Thymus (tissue), 11 donors: ENCODE measurements around the gene UBASH3B. TPM values are rescaled to one million over a fixed set of nuclear protein-coding genes. Genes with fewer than 3 reads are reported as not detected.

Source experiments
- DNase-seq, 9 donors: peaks; one replicate each; pipeline ENCODE4 v3.0.0-alpha.2; 2013; ENCODE audit warnings: low spot score in 9 of 9, low read depth in 6 of 9, missing footprints in 1 of 9
- H3K27ac ChIP-seq, 2 donors: one replicate each; pipeline ENCODE4 v1.5.1; 2013; ENCODE audit warnings: control low read depth in 1 of 2, low read depth in 1 of 2, low read length in 1 of 2, mild to moderate bottlenecking in 1 of 2, moderate library complexity in 1 of 2
- H3K27me3 ChIP-seq, 2 donors: one replicate each; pipeline ENCODE4 v1.5.1; 2013; ENCODE audit warnings: low read length in 1 of 2; ENCODE audit not compliant: control insufficient read depth in 2 of 2, insufficient read depth in 1 of 2
- H3K36me3 ChIP-seq, 2 donors: one replicate each; pipeline ENCODE4 v1.5.1; 2013; ENCODE audit warnings: low read length in 1 of 2, mild to moderate bottlenecking in 1 of 2, moderate library complexity in 1 of 2; ENCODE audit not compliant: control insufficient read depth in 2 of 2, insufficient read depth in 2 of 2
- H3K4me1 ChIP-seq, 2 donors: one replicate each; pipeline ENCODE4 v1.5.1; 2013; ENCODE audit warnings: low read length in 2 of 2; ENCODE audit not compliant: control insufficient read depth in 2 of 2, insufficient read depth in 2 of 2
- H3K4me3 ChIP-seq, 2 donors: one replicate each; pipeline ENCODE4 v1.5.1; 2013; ENCODE audit warnings: low read length in 2 of 2, control low read depth in 1 of 2, mild to moderate bottlenecking in 1 of 2
- H3K9me3 ChIP-seq, 2 donors: one replicate each; pipeline ENCODE4 v1.5.1; 2013; ENCODE audit warnings: low read length in 1 of 2, mild to moderate bottlenecking in 1 of 2; ENCODE audit not compliant: control insufficient read depth in 2 of 2, insufficient read depth in 1 of 2
- WGBS: extraction: QIAGEN DNeasy Blood & Tissue Kit; methylation state at CpG from one replicate; pipeline ENCODE4 v1.1.7; 2013; 5-methylcytosine and 5-hydroxymethylcytosine counted together
- polyA plus RNA-seq: library from polyadenylated mRNA; stranded (reverse); fragments of 200-250 nt; gene quantifications from one replicate; pipeline ENCODE4 v1.2.3, GENCODE V29; 2013
- total RNA-seq: library from RNA; stranded (reverse); fragments of 120-200 nt; gene quantifications from one replicate; pipeline ENCODE4 v1.2.4, GENCODE V29; 2013
- donor health status: healthy.

The UBASH3B gene
- total and polyA plus RNA-seq, 2 donors, result 11.2 to 14.8 TPM

- Histone ChIP-seq H3K4me1 (peaks cover 3 to 4% of the 10 kb centered on the region in 2 donors), H3K36me3 (no peaks in the 10 kb centered on the region), H3K9me3 (no peaks in the 10 kb centered on the region), H3K27me3 (no peaks in the 10 kb centered on the region), H3K4me3 (no peak overlapping the region), H3K27ac (no peak overlapping the region)
- WGBS, result 82% methylated on average over 4 of the region's 4 CpGs
- DNase-seq, result no peak
These were observed 13.0 kb upstream of the UBASH3B start for GRCh38 chr11:122642472-122642922.

GRCh38 chr11:122642971-122643370 is 12.6 kb upstream of the UBASH3B start:
- no peak overlapping the region for H3K27ac ChIP-seq
- no peak for DNase-seq
- H3K27me3 ChIP-seq, result no peaks in the 10 kb centered on the region
- H3K4me1 ChIP-seq, result no peaks in the 10 kb centered on the region
- H3K4me3 ChIP-seq, result no peak overlapping the region
- H3K36me3 ChIP-seq, result no peaks in the 10 kb centered on the region
- H3K9me3 ChIP-seq, result no peaks in the 10 kb centered on the region
- 89% methylated on average over 6 of the region's 6 CpGs for WGBS

GRCh38 chr11:122645847-122646246 is 9.7 kb upstream of the UBASH3B start:
- H3K4me1 ChIP-seq, result no peaks in the 10 kb centered on the region
- H3K27me3 ChIP-seq, result no peaks in the 10 kb centered on the region
- no peak overlapping the region for H3K27ac ChIP-seq
- no peak overlapping the region for H3K4me3 ChIP-seq
- H3K9me3 ChIP-seq, result no peaks in the 10 kb centered on the region
- no peak for DNase-seq
- 97% methylated on average over 5 of the region's 5 CpGs for WGBS
- H3K36me3 ChIP-seq, result no peaks in the 10 kb centered on the region

DNA sequence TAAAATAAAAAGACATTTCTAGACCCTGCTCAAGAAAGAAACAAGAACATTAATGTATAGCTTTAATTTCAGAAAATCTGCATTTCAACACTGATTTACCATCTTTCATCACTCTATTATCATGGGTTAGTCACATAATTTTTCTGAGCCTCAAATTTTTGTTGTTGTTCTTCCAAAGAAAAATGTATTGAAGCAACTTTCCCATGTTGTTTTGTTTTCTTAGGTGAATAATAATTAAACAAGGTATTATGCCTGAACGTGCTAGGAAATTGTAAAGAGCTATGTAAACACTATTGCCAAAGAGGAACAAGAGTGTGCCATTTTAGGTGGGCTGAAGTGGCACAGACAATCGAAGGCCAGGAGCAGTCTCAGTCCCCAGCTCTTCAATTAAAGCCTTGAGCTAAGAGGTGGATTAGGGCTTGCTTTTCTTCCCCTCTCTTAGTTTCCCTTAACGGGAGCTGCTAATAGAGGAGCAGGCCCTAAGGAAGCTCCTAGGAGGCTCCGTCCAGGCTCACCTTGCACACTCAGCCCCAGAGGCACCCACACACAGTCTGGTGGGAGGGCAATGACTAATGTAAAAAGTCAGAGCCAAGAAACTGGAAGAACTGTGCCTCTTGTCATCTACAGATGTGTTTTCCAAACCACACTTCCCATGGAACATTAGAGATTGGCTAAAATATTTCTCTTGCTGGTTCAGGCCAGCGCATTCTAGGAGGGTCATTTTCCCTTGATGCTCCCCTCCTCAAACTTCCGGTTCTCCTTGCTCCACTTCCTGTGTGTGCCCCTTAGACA is 8.8 kb upstream of the UBASH3B start:
- Histone ChIP-seq H3K4me3 (no peak overlapping the region), H3K27ac (no peak overlapping the region), H3K9me3 (no peaks in the 10 kb centered on the region), H3K36me3 (no peaks in the 10 kb centered on the region), H3K27me3 (no peaks in the 10 kb centered on the region), H3K4me1 (no peaks in the 10 kb centered on the region)
- DNase-seq, result no peak
- WGBS, result 85% methylated on average over 6 of the region's 6 CpGs

DNA sequence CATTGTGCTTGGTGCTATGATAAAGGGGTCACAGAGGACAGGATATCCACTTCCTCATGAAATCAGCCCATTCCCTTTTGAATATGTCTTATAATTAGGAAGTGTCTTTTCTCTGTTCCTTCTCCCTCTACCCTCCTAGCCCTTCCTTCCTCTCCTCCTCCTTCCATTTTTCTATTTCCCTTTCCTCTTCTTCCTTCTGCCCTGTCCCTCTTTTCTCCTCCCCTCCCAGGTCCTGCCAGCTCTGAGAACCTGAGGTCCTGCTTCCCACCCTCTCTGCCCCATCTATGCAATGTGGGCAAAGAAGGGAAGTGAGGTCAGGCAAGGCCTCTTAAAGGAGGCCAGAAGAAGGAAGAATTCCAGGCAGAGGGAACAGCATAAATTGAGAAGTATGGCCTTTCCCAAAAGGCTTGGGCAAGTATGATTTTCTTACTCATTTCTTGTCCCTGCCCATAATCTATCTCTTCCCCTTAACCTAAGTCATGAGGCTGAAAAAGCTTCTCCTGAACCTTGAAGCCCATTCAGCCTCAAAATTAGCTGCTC is 7.7 kb upstream of the UBASH3B start:
- H3K4me3 ChIP-seq, result no peak overlapping the region
- H3K36me3 ChIP-seq, result no peaks in the 10 kb centered on the region
- no peak overlapping the region for H3K27ac ChIP-seq
- no peak for DNase-seq
- no peaks in the 10 kb centered on the region for H3K9me3 ChIP-seq
- no peaks in the 10 kb centered on the region for H3K4me1 ChIP-seq
- no peaks in the 10 kb centered on the region for H3K27me3 ChIP-seq

GRCh38 chr11:122649116-122649515 is 6.4 kb upstream of the UBASH3B start:
- DNase-seq, result no peak
- WGBS, result 75% methylated on average over 3 of the region's 3 CpGs
- Histone ChIP-seq H3K27me3 (no peaks in the 10 kb centered on the region), H3K9me3 (no peaks in the 10 kb centered on the region), H3K4me3 (no peak overlapping the region), H3K36me3 (no peaks in the 10 kb centered on the region), H3K4me1 (peaks cover 0 to 3% of the 10 kb centered on the region in 2 donors), H3K27ac (no peak overlapping the region)

- Histone ChIP-seq H3K36me3 (no peaks in the 10 kb centered on the region), H3K4me3 (no peak overlapping the region), H3K9me3 (no peaks in the 10 kb centered on the region), H3K27ac (no peak overlapping the region), H3K4me1 (peaks cover 6 to 13% of the 10 kb centered on the region in 2 donors), H3K27me3 (no peaks in the 10 kb centered on the region)
- no peak for DNase-seq
- WGBS, result 84% methylated on average over 1 of the region's 1 CpG
These were observed 4.9 kb upstream of the UBASH3B start for GRCh38 chr11:122650619-122651018.

DNA sequence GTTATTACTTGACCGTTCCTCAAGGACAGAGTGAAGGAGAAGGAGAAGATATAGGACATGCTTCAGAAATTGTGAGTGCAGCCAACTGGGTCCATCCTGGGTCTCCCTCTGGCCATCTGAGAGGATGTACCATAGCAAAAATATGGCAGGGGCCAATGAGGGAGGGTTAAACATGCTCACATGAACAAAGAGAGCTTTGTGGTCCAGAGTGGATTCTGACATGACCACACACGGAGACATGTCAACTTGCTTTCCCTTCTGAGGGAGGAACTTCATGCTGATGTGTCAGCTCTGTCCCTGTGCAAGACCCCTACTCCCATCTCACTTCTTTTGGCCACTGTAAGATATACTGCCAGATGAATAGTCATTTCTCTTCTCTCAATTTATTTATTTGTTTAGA is 3.0 kb upstream of the UBASH3B start:
- no peaks in the 10 kb centered on the region for H3K27me3 ChIP-seq
- 90% methylated on average over 2 of the region's 2 CpGs for WGBS
- H3K27ac ChIP-seq, result no peak overlapping the region
- H3K9me3 ChIP-seq, result peaks cover 0 to 3% of the 10 kb centered on the region in 2 donors
- no peak for DNase-seq
- no peak overlapping the region for H3K4me3 ChIP-seq
- peaks cover 11 to 21% of the 10 kb centered on the region in 2 donors for H3K4me1 ChIP-seq
- H3K36me3 ChIP-seq, result peaks cover 0 to under 1% of the 10 kb centered on the region in 2 donors

DNA sequence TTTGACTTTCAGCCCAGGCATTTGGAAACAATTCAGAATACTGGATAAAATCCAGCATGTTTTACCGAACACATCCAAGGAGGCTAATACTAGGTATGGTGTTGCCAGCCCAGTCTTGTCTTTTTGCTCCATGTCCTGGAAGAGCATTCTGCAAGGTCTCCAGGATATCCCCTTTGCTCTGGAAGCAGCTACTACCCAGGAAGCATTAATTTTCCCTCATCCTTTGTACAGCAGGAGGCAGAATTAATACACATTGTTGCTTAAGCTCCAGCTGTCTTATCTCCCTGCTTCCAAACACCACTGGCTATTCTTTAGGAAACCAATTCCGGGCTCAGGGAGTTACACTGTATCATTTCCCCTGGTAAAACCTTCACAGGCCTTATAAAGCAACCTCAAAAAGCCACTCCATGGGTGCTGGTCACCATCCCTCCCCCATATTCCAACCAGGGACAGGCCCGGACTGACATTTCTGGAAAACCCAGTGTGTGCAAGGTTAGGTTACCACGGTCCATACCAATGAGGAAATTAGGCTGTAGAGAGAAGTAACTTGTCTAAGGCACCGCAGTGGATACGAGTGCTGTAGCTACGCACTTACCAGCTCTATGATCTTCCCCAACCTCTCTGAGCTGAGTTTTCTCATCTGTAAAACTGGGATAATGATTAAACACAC is 1.5 kb upstream of the UBASH3B start:
- 94% methylated on average over 7 of the region's 7 CpGs for WGBS
- DNase-seq, result no peak
- H3K27ac ChIP-seq, result no peak overlapping the region

More for the DNA sequence above, 1.5 kb upstream of the UBASH3B start:
- H3K9me3 ChIP-seq, result peaks cover 0 to 4% of the 10 kb centered on the region in 2 donors
- no peaks in the 10 kb centered on the region for H3K27me3 ChIP-seq
- H3K36me3 ChIP-seq, result peaks cover 0 to 7% of the 10 kb centered on the region in 2 donors
- no peak overlapping the region for H3K4me3 ChIP-seq
- peaks cover 14 to 33% of the 10 kb centered on the region in 2 donors for H3K4me1 ChIP-seq
